NCI-H1694 (cell line): ENCODE data around the gene C5orf47.

Source experiments
- DNase-seq: peaks from one replicate; lab custom pipeline; 2025; lab: John Stamatoyannopoulos, UW

Gene C5orf47

GRCh38 chr5:173988554-173989431 is at the start of gene C5orf47:
TSS of gene C5orf47 (plus strand) at chr5:173989170. CDS start at chr5:173989264, 94 bp downstream.
- DNase-seq = no peak

DNA sequence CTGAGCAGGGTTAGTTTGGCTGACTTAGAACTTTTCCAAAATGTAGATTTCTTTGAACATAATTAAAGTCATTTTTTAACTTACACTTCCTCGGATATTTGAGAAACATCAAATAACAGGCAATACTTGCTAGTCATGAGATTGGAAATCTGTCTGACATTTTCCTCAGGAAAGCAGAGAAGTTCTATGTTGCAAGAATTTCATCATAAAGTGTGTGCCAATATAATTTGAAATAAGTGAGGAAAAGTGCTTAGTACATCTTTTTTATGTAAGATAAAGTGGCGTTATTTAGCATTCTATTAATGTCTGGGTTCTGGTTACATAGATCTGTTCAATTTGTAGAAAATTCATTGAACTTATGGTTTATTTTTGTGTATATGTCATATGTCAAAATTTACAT is 48.7 kb upstream of the C5orf47 start:
- DNase-seq = no peak

DNA sequence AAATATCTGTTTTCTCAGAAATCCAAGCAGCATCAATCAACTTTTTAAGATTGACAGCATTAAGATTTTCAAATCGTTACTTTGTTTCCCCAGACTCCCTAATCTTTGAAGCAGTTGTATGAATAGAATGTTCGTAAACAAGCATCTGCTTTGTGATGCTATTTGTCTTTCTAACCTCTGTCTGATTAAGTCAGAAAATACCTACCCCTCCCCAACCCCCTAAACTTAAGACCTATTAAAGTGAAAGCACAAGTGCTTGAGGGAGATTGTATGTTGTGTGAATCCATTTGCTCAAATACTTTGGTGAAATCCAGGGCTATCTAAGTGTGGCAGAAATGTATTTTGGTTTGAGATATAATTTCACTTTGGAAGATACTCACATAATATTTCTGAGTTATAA is 47.9 kb upstream of the C5orf47 start:
- DNase-seq = no peak

DNA sequence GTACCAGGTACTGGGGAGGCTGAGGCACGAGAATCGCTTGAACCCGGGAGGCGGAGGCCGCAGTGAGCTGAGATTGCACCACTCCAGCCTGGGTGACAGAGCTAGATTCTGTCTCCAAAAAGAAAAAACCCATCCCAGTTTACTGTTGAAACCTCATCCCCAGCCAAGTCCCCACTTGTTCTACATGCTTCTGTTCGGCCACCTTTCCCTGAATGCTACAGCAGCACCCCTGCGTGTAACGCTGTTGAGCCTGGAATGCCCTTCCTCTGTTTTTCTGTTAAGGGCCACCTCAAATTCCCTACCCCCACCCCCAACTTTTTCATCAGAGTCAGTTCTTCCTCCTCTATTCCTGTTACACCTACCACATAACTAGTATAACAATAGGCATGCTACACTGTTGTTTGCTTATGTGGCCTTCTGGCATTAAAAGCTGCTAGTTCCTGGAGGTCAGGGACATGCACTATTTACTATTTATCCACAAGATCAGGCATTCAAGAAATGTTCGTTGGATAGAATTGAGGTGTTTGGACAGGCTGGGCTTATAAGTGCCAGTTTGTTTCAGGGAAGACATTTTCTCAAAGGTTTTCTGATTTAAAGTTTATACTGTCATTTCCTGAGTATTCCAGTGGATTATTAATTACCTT is 47.1 kb upstream of the C5orf47 start:
- no peak for DNase-seq

DNA sequence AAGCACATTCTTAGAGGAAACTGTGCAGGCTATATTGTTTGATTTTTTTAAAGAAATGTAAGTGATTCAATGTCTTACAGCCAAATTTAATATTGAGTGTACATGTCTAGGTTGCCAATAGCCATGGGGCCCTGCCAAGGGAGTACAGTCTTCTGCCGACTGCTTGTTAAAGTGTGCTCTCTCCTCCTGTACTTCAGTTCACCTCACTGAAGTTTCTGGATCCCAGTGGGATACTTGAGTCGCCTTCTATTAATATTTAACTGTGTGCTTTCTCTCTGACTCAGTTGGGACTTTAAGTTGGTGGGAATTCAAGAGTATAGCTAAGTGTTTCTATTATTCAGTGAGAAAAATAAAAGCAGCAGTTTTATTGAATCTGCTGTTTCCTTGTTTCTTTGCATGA is 44.5 kb upstream of the C5orf47 start:
- no peak for DNase-seq

GRCh38 chr5:173945160-173945559 is 43.8 kb upstream of the C5orf47 start:
- DNase-seq = no peak

- DNase-seq = no peak
Observed at GRCh38 chr5:173946323-173946722, 42.6 kb upstream of the C5orf47 start.

DNA sequence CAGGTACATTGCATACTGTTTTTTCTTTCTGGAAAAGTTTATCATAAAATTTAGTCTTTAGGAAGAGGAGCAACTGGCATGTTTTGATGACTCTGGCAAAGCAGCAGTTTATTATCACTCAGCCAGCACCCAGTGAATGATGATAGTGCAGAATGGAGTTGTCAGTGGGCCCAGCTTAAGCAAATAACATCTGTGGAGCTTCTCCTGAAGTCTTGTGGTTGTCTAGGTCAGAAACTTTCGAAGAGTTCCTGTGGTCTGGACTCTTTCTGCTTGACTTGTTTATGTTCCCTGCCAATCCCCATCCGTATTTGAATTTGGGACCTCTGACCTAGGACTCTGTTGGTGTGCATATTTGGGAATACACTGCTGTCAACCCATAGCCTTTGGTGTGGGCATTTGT is 38.1 kb upstream of the C5orf47 start:
- DNase-seq = no peak

- no peak for DNase-seq
Observed at GRCh38 chr5:173953528-173954090, 35.4 kb upstream of the C5orf47 start.

- no peak for DNase-seq
Observed at GRCh38 chr5:173954671-173955521, 34.1 kb upstream of the C5orf47 start.

GRCh38 chr5:173960986-173961385 is 28.0 kb upstream of the C5orf47 start:
- DNase-seq = no peak

DNA sequence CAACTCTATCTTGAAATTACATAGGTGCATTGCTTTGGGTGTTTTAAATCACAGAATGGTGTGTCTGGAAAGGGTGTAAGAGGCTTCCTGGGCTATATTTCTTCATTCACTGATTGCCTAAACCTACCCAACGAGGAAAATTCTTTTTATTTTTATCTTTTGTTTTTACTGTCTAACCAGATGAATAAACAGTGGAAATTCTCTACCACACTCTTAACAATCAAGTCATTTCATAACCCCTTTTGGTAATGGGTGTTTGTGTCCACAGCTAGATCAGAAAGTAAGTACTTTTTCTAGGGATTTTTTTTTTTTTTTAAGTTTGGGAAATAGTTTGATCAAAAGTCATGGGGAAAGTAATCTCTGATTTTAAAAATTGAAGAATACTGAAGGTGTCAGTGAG is 27.6 kb upstream of the C5orf47 start:
- no peak for DNase-seq

- no peak for DNase-seq
Observed at GRCh38 chr5:173962436-173962972, 26.5 kb upstream of the C5orf47 start.

DNA sequence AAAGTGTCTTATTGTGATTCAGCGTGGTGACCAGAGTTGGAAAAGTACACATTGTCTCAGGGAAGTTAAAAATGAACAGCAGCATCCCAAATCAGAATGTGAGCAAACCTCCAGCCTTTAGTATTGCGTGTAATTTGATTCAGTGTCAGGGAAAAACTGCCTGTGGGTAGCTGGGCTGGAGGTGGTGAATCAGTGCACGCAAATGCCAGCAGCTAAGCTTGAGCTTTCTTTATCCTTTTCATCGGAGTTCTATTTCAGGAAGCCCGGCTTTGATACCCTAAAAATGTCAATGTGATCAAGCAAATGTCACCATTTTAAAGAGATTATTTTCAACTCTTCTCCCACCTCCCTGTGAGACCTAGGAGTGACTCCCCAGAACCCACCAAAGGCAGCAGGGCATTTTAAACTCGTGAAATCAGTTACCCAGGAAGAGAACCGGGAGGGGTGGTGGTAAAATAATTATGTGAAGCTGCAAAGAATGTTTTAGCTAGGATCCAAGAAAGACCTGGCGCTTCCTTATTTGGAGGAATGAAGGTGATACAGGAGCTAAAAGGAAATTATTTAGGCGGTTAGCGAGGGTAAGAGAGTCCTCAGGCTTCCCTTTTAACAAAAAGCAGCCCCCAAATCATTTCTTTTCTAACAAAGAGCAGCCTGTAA is 25.7 kb upstream of the C5orf47 start:
- no peak for DNase-seq

- no peak for DNase-seq
Observed at GRCh38 chr5:173963867-173964441, 25.0 kb upstream of the C5orf47 start.

DNA sequence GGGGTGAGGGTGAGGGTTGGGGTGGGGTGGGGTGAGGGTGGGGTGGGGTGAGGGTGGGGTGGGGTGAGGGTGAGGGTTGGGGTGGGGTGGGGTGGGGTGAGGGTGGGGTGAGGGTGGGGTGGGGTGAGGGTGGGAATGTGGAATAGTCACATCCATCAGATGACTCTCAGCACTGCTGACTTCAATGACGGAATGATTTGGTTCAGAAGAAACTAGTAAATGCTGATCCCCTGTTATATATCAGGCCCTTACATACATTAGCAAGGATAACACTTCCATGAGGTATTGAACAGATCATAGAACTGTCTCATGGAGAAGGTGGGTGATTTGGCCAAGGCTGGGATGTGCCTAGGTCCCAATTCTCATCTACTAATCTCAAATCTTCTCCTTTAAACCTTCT is 24.5 kb upstream of the C5orf47 start:
- no peak for DNase-seq

DNA sequence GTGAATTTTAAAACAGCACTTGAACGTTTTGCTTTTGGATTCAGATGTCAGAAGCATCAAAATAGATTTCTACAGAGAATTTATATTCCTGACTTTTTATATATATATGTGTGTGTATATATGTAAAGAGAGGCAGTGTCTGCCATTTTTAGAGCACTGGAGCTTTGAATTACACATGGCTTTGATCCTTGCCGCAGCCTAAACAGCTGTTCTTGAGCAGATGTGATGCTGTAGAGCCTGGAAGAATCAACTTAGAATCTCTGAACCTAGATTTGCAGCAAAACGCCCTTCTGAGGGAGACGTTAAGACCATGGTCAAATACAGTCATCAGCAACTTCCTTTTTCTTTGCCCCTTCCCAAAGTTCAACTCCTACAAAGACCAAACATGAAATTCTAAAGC is 21.7 kb upstream of the C5orf47 start:
- DNase-seq = no peak

- no peak for DNase-seq
Observed at GRCh38 chr5:173968154-173968797, 20.7 kb upstream of the C5orf47 start.

DNA sequence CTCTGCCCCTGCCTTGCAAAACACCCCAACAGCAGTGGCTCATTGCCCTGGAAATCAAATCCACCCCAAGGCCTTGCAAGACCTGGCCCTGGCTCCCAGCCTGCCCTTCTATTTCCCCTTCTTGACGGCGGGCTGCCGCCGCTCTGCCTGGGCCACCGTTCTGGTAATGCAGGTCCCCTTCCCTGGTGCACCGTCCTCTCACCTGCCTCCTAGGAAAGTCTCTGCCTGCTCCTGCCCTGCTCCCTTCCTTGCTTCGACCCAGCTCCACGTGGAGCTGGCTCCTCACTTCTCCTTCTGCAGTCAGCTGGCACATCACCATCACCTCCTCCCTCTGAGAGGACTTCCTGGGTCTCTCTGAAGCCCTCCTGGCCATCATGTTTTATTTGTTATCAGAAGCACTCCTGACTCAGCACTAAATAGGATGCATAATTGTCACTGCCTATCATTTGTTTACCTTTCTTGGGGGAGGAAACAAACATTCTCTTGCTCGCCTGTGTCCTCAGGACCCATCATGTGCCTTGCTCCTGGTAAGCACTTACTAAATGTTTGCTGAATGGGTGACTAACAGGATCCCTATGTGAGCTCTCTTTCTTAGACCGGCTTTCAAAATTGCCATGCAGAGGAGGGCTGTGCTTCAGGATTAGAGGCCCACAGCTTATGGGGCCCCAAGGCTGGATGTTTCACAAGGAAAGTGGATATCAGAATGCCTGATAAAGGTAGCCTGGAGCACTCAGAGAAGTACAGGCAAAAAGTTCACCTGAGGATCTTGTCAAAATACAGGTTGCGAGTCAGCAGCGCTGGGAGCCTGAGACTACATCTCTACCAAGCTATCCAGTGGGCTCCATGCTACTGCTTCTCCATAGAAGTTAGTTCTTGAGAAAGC is 19.6 kb upstream of the C5orf47 start:
- DNase-seq = no peak
